Measurements from ENCODE around the gene KCNE3. TPM values are rescaled to one million over a fixed set of nuclear protein-coding genes. Genes with fewer than 3 reads are reported as not detected.

Gene KCNE3
- total RNA-seq, 4 donors from 2014 or later, result 4.2 to 21.9 (median 5.2) TPM

DNA sequence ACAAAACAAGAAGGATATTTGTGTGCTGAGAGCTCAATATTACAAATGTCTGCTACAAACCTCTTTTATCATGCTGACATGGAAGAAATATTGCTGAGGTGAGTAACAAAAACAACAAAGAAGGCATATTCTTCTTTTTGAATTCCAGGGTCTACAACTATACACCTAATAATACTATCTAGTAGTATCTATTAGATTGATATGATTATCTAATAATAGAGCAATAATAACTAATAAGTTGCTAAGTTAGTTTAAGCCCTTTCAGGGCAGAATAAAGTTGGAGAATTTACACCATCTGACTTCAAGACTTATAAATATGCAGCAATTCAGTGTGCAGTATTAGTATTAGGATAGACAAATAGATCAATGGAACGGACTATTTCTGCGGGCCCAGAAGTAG lies 57.7 kb downstream of the KCNE3 start:
- 89 to 95% methylated on average over 2 of the region's 2 CpGs for WGBS, 2 donors (ENCODE audit: low coverage in 1 of 2)
- peaks cover 10% of the 10 kb centered on the region for H3K27me3 ChIP-seq
- H3K36me3 ChIP-seq, result no peaks in the 10 kb centered on the region
- no peak overlapping the region for H3K27ac ChIP-seq
- H3K4me3 ChIP-seq, result no peak overlapping the region
- TF ChIP-seq EP300 (IDR thresholded peaks at IDR 0.05) (no peak), CTCF (IDR thresholded peaks at IDR 0.05) (no peak), POLR2AphosphoS5 (IDR thresholded peaks at IDR 0.05) (no peak), POLR2A (IDR thresholded peaks at IDR 0.05) (no peak)
- no peak for ATAC-seq
- no peaks in the 10 kb centered on the region for H3K4me1 ChIP-seq
- H3K9me3 ChIP-seq, result no peaks in the 10 kb centered on the region

Small RNAs within 50 kb of the gene (small RNA-seq; reads per million reads assigned to genes)
- gene CYCSP27, result 0 reads per million in 4 donors

Other genes with a start within 250 kb of the KCNE3 start
- gene P4HA3, start 155.9 kb downstream of the KCNE3 start, total RNA-seq, result 1 to 10 TPM in 1 of 4 donors, under 1 TPM in 2, not detected in 1; 0.69 to 2.9 (median 0.94) TPM
- gene PGM2L1, start 69.1 kb downstream of the KCNE3 start, total RNA-seq, result 1 to 10 TPM; 1.2 to 7.8 (median 4.9) TPM
- gene LIPT2, start 26.2 kb upstream of the KCNE3 start, total RNA-seq, result 1 to 10 TPM in 3 of 4 donors, under 1 TPM in 1; 0.45 to 3.4 (median 3.1) TPM
- 10 to 100 TPM in 2 of 4 donors, 1 to 10 TPM in 2; 9.1 to 18.7 (median 12.4) TPM for gene POLD3, start 125.0 kb upstream of the KCNE3 start, total RNA-seq

Measured in gastroesophageal sphincter (tissue), 4 donors.